ENCODE data around the gene BMP8A.
A peak's percentile ranks its signal among the peaks of the same experiment; 100 is the strongest.
"Not testable (repeated sequence)": the region's sequence is repeated elsewhere in the genome, so short reads cannot be mapped to it uniquely, and the experiment has no call there.

BMP8A gene

GRCh38 chr1:39507230-39507928 is 15.9 kb downstream of the BMP8A start:
- no peak for DNase-seq (ENCODE audit: low read depth)

- no peak for DNase-seq (ENCODE audit: low read depth)
These were observed 16.8 kb downstream of the BMP8A start for GRCh38 chr1:39508266-39508665.

GRCh38 chr1:39508857-39509305 is 17.4 kb downstream of the BMP8A start:
- no peak for DNase-seq (ENCODE audit: low read depth)

GRCh38 chr1:39509360-39510009 is 18.0 kb downstream of the BMP8A start:
- DNase-seq (ENCODE audit: low read depth): no peak

GRCh38 chr1:39510570-39511186 is 19.2 kb downstream of the BMP8A start:
- DNase-seq (ENCODE audit: low read depth): not testable (repeated sequence)

- DNase-seq (ENCODE audit: low read depth): not testable (repeated sequence)
These were observed 20.0 kb downstream of the BMP8A start for GRCh38 chr1:39511477-39511876.

- DNase-seq (ENCODE audit: low read depth): not testable (repeated sequence)
These were observed 20.9 kb downstream of the BMP8A start for GRCh38 chr1:39512234-39512847.

GRCh38 chr1:39514710-39515124 is 23.3 kb downstream of the BMP8A start:
- DNase-seq (ENCODE audit: low read depth): not testable (repeated sequence)

- DNase-seq (ENCODE audit: low read depth): not testable (repeated sequence)
These were observed 24.0 kb downstream of the BMP8A start for GRCh38 chr1:39515131-39516086.

GRCh38 chr1:39516841-39517240 is 25.4 kb downstream of the BMP8A start:
- not testable (repeated sequence) for DNase-seq (ENCODE audit: low read depth)

GRCh38 chr1:39517936-39518335 is 26.5 kb downstream of the BMP8A start:
- not testable (repeated sequence) for DNase-seq (ENCODE audit: low read depth)

- DNase-seq (ENCODE audit: low read depth): not testable (repeated sequence)
These were observed 27.9 kb downstream of the BMP8A start for GRCh38 chr1:39519376-39519775.

GRCh38 chr1:39522221-39522620 is 30.8 kb downstream of the BMP8A start:
- DNase-seq (ENCODE audit: low read depth): not testable (repeated sequence)

- no peak for DNase-seq (ENCODE audit: low read depth)
These were observed 31.5 kb downstream of the BMP8A start for GRCh38 chr1:39522661-39523567.

GRCh38 chr1:39524171-39524570 is 32.7 kb downstream of the BMP8A start:
- no peak for DNase-seq (ENCODE audit: low read depth)

- no peak for DNase-seq (ENCODE audit: low read depth)
These were observed 33.3 kb downstream of the BMP8A start for GRCh38 chr1:39524591-39525365.

GRCh38 chr1:39525366-39526165 is 34.1 kb downstream of the BMP8A start:
- DNase-seq (ENCODE audit: low read depth): peak; percentile 20

GRCh38 chr1:39526466-39527189 is 35.2 kb downstream of the BMP8A start:
- DNase-seq (ENCODE audit: low read depth): no peak

Measured in activated T-cell treated with anti-CD3 and anti-CD28 coated beads for 24 hours (primary cell).